Right lobe of liver (tissue), 4 donors: ENCODE data around the gene TELO2.

Experiments used
- POLR2A ChIP-seq: fragments of 450-650 bp; IDR thresholded peaks from one replicate; pipeline ENCODE4 v1.6.1; 2017; ENCODE audit warnings: antibody characterized with exemption, mild to moderate bottlenecking
- TF ChIP-seq, protein P1 (sequence below), 4 donors: fragments of 200-600 bp in 3 of 4; fragments of 450-650 bp in 1 of 4; IDR thresholded peaks; one replicate each; pipeline versions ENCODE4 v1.5.1 to v1.8.0; 2016 to 2022; ENCODE audit warnings: antibody characterized with exemption in 4 of 4, mild to moderate bottlenecking in 2 of 4
- donor health status: DM: no; HTN: no; CAD: no.
- donor health status: DM: no; HTN: no; CAD: no.
- donor health status: DM: no; HTN: yes; CAD: no.

DNA sequence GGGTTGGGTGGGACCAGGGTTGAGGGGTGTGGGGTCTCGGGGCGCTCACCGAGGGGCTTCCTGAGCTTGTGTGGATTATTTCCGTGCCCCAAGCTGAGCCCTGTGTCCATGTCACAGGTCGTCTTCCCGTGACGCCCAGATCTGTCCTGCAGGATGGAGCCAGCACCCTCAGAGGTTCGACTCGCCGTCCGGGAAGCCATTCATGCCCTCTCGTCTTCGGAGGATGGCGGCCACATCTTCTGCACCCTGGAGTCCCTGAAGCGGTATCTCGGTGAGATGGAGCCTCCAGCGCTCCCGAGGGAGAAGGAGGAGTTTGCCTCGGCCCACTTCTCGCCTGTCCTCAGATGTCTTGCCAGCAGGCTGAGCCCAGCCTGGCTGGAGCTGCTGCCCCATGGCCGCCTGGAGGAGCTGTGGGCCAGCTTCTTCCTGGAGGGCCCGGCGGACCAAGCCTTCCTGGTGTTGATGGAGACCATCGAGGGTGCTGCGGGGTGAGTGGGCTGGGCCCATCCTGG is 1.0 kb downstream of the TELO2 start:
- TF ChIP-seq, protein P1, sequence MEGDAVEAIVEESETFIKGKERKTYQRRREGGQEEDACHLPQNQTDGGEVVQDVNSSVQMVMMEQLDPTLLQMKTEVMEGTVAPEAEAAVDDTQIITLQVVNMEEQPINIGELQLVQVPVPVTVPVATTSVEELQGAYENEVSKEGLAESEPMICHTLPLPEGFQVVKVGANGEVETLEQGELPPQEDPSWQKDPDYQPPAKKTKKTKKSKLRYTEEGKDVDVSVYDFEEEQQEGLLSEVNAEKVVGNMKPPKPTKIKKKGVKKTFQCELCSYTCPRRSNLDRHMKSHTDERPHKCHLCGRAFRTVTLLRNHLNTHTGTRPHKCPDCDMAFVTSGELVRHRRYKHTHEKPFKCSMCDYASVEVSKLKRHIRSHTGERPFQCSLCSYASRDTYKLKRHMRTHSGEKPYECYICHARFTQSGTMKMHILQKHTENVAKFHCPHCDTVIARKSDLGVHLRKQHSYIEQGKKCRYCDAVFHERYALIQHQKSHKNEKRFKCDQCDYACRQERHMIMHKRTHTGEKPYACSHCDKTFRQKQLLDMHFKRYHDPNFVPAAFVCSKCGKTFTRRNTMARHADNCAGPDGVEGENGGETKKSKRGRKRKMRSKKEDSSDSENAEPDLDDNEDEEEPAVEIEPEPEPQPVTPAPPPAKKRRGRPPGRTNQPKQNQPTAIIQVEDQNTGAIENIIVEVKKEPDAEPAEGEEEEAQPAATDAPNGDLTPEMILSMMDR (IDR thresholded peaks at IDR 0.05): peak; percentile 19 to 33 (median 26)
- no peak for TF ChIP-seq POLR2A
